ENCODE results near the gene APBB2. TPM values are rescaled to one million over a fixed set of nuclear protein-coding genes. Genes with fewer than 3 reads are reported as not detected.

The APBB2 gene
- total and polyA plus RNA-seq, 3 donors from 2014 or later = 19.7 to 77.9 (median 59.8) TPM

DNA sequence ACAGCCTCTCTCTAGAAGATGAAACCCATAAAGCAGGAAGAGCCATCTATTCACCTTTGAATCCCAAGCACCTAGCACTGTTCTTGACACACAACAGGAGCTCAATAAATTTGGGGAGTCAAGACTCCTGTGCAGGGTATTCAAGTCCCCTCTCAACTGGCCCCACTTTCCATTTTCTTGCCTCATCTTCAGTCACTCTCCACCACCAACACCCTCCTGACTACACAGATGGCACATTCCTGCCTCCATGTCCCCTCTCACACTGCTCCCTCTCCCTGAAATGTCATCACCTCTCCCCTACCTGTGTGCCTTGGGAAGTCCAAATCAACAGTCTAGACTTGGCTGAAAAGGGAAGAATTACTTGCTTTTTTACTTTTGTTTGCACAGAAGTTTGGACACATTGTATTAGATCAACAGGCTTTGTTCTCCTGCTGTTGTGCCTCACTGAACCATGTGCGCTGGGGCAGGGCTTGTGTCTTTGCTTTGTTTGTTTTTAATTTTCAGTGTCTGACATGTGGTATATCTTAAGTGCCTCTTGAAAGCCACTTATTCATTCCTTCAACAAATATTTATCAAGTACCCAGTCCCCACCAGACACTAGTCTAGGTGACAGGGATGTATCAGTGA is 85.1 kb downstream of the APBB2 start:
- H3K4me1 ChIP-seq = peaks cover 3% of the 10 kb centered on the region
- intact Hi-C loops (cut with DNase I; ENCODE audit: low total_unique reads) = no loop called here

DNA sequence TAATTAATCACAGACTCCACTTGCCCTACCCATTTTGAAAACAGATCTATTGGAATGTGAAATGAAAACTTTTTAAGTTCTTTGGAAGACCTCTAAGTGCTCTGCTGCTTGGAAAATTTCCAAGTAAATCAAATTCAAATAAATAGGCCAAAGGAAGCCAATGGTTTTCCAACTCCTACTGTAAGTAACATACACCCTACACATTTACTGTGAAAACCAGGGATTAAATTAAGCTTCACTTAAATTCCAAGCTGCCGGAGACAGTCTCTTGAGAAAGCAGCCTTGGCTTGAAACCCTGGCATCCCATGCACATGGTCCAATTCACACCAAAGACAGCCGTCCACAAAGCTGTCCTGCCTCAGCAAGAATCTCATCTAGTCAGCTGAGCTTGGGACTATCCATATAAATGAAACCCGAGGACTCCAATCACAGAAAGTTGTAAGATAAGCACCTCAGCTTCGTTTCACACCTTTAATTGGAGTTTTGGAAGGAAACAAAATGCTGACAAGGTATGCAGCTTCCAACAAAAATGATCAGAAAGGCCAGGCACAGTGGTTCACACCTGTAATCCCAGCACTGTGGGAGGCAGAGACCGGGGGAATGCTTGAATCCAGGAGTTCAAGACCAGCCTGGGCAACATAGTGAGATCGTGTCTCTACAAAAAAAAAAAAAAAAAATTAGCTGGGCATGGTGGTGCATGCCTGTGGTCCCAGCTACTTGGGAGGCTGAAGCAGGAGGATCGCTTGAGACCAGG is 88.6 kb downstream of the APBB2 start:
- no peak overlapping the region for H3K4me3 ChIP-seq
- no peaks in the 10 kb centered on the region for H3K27me3 ChIP-seq
- no peak for DNase-seq
- H3K36me3 ChIP-seq (ENCODE audit: low read depth, missing control alignments) = no peaks in the 10 kb centered on the region
- WGBS, 2 donors = 68 to 84% methylated on average over 7 of the region's 7 CpGs
- TF ChIP-seq, protein P1, sequence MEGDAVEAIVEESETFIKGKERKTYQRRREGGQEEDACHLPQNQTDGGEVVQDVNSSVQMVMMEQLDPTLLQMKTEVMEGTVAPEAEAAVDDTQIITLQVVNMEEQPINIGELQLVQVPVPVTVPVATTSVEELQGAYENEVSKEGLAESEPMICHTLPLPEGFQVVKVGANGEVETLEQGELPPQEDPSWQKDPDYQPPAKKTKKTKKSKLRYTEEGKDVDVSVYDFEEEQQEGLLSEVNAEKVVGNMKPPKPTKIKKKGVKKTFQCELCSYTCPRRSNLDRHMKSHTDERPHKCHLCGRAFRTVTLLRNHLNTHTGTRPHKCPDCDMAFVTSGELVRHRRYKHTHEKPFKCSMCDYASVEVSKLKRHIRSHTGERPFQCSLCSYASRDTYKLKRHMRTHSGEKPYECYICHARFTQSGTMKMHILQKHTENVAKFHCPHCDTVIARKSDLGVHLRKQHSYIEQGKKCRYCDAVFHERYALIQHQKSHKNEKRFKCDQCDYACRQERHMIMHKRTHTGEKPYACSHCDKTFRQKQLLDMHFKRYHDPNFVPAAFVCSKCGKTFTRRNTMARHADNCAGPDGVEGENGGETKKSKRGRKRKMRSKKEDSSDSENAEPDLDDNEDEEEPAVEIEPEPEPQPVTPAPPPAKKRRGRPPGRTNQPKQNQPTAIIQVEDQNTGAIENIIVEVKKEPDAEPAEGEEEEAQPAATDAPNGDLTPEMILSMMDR (IDR thresholded peaks at IDR 0.05) = no peak
- no peak for TF ChIP-seq POLR2A (IDR thresholded peaks at IDR 0.05)
- no peak overlapping the region for H3K27ac ChIP-seq
- H3K4me1 ChIP-seq = peaks cover 3% of the 10 kb centered on the region
- intact Hi-C loops (cut with DNase I; ENCODE audit: low total_unique reads) = no loop called here
- H3K9me3 ChIP-seq = no peaks in the 10 kb centered on the region

More for the DNA sequence above, 85.1 kb downstream of the APBB2 start:
- H3K36me3 ChIP-seq (ENCODE audit: low read depth, missing control alignments) = no peaks in the 10 kb centered on the region
- H3K27ac ChIP-seq = no peak overlapping the region
- no peaks in the 10 kb centered on the region for H3K27me3 ChIP-seq
- TF ChIP-seq, protein P1 (IDR thresholded peaks at IDR 0.05) = no peak
- TF ChIP-seq POLR2A (IDR thresholded peaks at IDR 0.05) = no peak
- 91 to 94% methylated on average over 1 of the region's 1 CpG for WGBS, 2 donors
- H3K9me3 ChIP-seq = no peaks in the 10 kb centered on the region
- DNase-seq = no peak
- no peak overlapping the region for H3K4me3 ChIP-seq

DNA sequence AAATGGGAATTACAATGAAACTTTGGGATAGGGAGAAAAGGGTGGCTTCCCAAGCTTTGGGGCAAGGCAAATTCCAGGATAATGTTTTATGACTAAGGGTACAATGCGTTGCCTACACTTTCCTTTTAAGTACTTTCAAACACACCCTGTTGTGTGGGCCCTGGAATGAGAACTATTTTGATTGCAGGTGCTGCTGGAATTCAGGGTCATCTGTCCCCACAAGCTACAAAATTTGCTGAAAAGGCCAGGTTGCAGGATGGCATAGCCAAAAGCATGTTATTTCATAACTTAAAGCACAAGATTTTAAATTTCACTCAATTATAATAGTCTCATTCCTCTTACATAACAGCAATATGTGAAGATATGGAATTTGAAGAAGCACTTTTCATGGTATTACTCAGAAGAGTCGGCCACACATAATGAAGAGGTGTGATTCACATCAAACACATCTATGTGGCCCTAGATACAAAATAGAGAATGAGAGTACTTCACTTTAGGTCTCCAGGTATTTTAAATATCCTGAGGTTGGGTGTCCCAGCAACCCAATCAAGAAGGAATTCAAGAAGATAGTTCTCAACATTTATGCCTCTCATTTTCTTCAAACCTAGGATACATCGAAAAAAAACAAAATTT is 89.3 kb downstream of the APBB2 start:
- H3K27me3 ChIP-seq = no peaks in the 10 kb centered on the region
- TF ChIP-seq, protein P1 (IDR thresholded peaks at IDR 0.05) = no peak
- no peak for TF ChIP-seq POLR2A (IDR thresholded peaks at IDR 0.05)
- intact Hi-C loops (cut with DNase I; ENCODE audit: low total_unique reads) = no loop called here
- no peak overlapping the region for H3K4me3 ChIP-seq
- 79 to 83% methylated on average over 3 of the region's 3 CpGs for WGBS, 2 donors
- peaks cover 3% of the 10 kb centered on the region for H3K4me1 ChIP-seq
- DNase-seq = no peak
- no peak overlapping the region for H3K27ac ChIP-seq
- no peaks in the 10 kb centered on the region for H3K9me3 ChIP-seq
- no peaks in the 10 kb centered on the region for H3K36me3 ChIP-seq (ENCODE audit: low read depth, missing control alignments)

DNA sequence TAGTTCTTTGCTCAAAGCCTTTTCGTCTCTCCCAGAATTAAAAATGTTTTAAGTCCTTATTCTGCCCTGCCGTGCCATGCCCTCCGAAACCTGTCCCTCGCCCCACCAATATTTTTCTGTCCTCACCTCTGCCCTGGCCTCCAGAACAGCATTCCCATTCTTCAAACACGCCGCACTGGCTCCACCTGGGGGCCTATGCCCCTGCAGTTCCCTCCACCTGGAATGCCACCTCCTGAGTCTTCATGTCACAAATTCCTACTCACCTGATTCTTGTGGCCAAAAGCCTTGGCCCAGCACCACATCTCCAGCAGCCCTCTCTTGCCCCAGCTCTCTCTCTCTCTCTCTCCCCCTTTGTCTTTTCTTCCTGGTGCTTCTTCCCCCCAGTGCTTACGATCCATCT is 91.6 kb downstream of the APBB2 start:
- WGBS, 2 donors = 91 to 93% methylated on average over 7 of the region's 7 CpGs
- DNase-seq = no peak
- no peak overlapping the region for H3K4me3 ChIP-seq
- H3K27me3 ChIP-seq = no peaks in the 10 kb centered on the region
- intact Hi-C loops (cut with DNase I; ENCODE audit: low total_unique reads) = no loop called here
- TF ChIP-seq, protein P1 (IDR thresholded peaks at IDR 0.05) = no peak
- TF ChIP-seq POLR2A (IDR thresholded peaks at IDR 0.05) = no peak
- no peaks in the 10 kb centered on the region for H3K36me3 ChIP-seq (ENCODE audit: low read depth, missing control alignments)
- no peak overlapping the region for H3K27ac ChIP-seq
- no peaks in the 10 kb centered on the region for H3K9me3 ChIP-seq
- peaks cover 3% of the 10 kb centered on the region for H3K4me1 ChIP-seq
